Cardiac fibroblast (primary cell): ENCODE results near the gene LHX6.

ENCODE experiments used
- DNase-seq, 2 donors: peaks; one replicate each; pipeline versions ENCODE4 v3.0.0 to v3.0.0-alpha.2; 2010; ENCODE audit warnings: low read depth in 2 of 2
- H3K4me3 ChIP-seq, 2 donors: replicated peaks in 1 of 2; 1 replicate in 1 of 2; 2 replicates in 1 of 2; pipeline ENCODE4 v1.5.1; 2011; ENCODE audit warnings: low read depth in 2 of 2, low read length in 2 of 2, mild to moderate bottlenecking in 2 of 2, moderate library complexity in 1 of 2
- CTCF ChIP-seq: IDR thresholded peaks from one replicate; pipeline ENCODE4 v1.5.1; 2011; ENCODE audit warnings: low read depth, mild to moderate bottlenecking, low read length, inconsistent platforms

LHX6 gene

GRCh38 chr9:122179054-122179689 is 49.6 kb downstream of the LHX6 start:
- no peak for TF ChIP-seq CTCF
- no peak overlapping the region for H3K4me3 ChIP-seq
- no peak for DNase-seq

GRCh38 chr9:122176916-122177315 is 51.8 kb downstream of the LHX6 start:
- TF ChIP-seq CTCF, result no peak
- no peak overlapping the region for H3K4me3 ChIP-seq
- no peak for DNase-seq

GRCh38 chr9:122173670-122174069 is 55.1 kb downstream of the LHX6 start:
- TF ChIP-seq CTCF, result no peak
- H3K4me3 ChIP-seq, result no peak overlapping the region
- DNase-seq, result no peak

- no peak overlapping the region for H3K4me3 ChIP-seq
- TF ChIP-seq CTCF, result no peak
- no peak for DNase-seq
These were observed 56.6 kb downstream of the LHX6 start for GRCh38 chr9:122172131-122172530.

GRCh38 chr9:122168356-122168755 is 60.4 kb downstream of the LHX6 start:
- no peak for DNase-seq
- TF ChIP-seq CTCF, result no peak

GRCh38 chr9:122164286-122164685 is 64.5 kb downstream of the LHX6 start:
- no peak for TF ChIP-seq CTCF
- peak in 1 of 2 donors; percentile 27 for DNase-seq
- no peak overlapping the region for H3K4me3 ChIP-seq

More at GRCh38 chr9:122168356-122168755, 60.4 kb downstream of the LHX6 start:
- H3K4me3 ChIP-seq, result no peak overlapping the region

- no peak for TF ChIP-seq CTCF
- no peak for DNase-seq
- H3K4me3 ChIP-seq, result no peak overlapping the region
These were observed 66.3 kb downstream of the LHX6 start for GRCh38 chr9:122162415-122162814.
